ENCODE measurements around the gene BRICD5. TPM values are rescaled to one million over a fixed set of nuclear protein-coding genes. Genes with fewer than 3 reads are reported as not detected.

The BRICD5 gene
- total and polyA plus RNA-seq, 2 of the 13 experiments (the other 11 are each of a cell fraction or from before 2014, with no cell fraction given) = 1.6 to 5.8 TPM

GRCh38 chr16:2226245-2226793 lies 15.7 kb upstream of the BRICD5 start (continued):
- TF ChIP-seq, protein P1, sequence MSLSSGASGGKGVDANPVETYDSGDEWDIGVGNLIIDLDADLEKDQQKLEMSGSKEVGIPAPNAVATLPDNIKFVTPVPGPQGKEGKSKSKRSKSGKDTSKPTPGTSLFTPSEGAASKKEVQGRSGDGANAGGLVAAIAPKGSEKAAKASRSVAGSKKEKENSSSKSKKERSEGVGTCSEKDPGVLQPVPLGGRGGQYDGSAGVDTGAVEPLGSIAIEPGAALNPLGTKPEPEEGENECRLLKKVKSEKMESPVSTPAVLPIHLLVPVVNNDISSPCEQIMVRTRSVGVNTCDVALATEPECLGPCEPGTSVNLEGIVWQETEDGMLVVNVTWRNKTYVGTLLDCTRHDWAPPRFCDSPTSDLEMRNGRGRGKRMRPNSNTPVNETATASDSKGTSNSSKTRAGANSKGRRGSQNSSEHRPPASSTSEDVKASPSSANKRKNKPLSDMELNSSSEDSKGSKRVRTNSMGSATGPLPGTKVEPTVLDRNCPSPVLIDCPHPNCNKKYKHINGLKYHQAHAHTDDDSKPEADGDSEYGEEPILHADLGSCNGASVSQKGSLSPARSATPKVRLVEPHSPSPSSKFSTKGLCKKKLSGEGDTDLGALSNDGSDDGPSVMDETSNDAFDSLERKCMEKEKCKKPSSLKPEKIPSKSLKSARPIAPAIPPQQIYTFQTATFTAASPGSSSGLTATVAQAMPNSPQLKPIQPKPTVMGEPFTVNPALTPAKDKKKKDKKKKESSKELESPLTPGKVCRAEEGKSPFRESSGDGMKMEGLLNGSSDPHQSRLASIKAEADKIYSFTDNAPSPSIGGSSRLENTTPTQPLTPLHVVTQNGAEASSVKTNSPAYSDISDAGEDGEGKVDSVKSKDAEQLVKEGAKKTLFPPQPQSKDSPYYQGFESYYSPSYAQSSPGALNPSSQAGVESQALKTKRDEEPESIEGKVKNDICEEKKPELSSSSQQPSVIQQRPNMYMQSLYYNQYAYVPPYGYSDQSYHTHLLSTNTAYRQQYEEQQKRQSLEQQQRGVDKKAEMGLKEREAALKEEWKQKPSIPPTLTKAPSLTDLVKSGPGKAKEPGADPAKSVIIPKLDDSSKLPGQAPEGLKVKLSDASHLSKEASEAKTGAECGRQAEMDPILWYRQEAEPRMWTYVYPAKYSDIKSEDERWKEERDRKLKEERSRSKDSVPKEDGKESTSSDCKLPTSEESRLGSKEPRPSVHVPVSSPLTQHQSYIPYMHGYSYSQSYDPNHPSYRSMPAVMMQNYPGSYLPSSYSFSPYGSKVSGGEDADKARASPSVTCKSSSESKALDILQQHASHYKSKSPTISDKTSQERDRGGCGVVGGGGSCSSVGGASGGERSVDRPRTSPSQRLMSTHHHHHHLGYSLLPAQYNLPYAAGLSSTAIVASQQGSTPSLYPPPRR (CRISPR knock-in tag; IDR thresholded peaks at IDR 0.05; ENCODE audit: borderline replicate concordance) = peak; percentile 65; the same call in 1 of the 2 replicates
- TF ChIP-seq, protein P2, sequence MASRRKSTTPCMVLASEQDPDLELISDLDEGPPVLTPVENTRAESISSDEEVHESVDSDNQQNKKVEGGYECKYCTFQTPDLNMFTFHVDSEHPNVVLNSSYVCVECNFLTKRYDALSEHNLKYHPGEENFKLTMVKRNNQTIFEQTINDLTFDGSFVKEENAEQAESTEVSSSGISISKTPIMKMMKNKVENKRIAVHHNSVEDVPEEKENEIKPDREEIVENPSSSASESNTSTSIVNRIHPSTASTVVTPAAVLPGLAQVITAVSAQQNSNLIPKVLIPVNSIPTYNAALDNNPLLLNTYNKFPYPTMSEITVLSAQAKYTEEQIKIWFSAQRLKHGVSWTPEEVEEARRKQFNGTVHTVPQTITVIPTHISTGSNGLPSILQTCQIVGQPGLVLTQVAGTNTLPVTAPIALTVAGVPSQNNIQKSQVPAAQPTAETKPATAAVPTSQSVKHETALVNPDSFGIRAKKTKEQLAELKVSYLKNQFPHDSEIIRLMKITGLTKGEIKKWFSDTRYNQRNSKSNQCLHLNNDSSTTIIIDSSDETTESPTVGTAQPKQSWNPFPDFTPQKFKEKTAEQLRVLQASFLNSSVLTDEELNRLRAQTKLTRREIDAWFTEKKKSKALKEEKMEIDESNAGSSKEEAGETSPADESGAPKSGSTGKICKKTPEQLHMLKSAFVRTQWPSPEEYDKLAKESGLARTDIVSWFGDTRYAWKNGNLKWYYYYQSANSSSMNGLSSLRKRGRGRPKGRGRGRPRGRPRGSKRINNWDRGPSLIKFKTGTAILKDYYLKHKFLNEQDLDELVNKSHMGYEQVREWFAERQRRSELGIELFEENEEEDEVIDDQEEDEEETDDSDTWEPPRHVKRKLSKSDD (CRISPR knock-in tag; IDR thresholded peaks at IDR 0.05; ENCODE audit: low read depth) = peak; percentile 77; the same call in 1 of the 2 replicates
- TF ChIP-seq PAF1 (CRISPR knock-in tag; IDR thresholded peaks at IDR 0.05) (peak; percentile 91), TEF (CRISPR knock-in tag; IDR thresholded peaks at IDR 0.05) (no peak), HMG20A (CRISPR knock-in tag; IDR thresholded peaks at IDR 0.05; ENCODE audit: borderline replicate concordance) (peak; percentile 88), GATAD1 (CRISPR knock-in tag; IDR thresholded peaks at IDR 0.05) (peak; percentile 61), ZNF556 (CRISPR knock-in tag; IDR thresholded peaks at IDR 0.05; ENCODE audit: borderline replicate concordance) (peak; percentile 56; the same call in 1 of the 2 replicates), CEBPG (CRISPR knock-in tag; IDR thresholded peaks at IDR 0.05) (0 out of 2 replicates have a peak, but pooled peaks have one; percentile 21), ZNF501 (CRISPR knock-in tag; IDR thresholded peaks at IDR 0.05) (0 out of 2 replicates have a peak, but pooled peaks have one; percentile 32), XRCC5 (optimal IDR thresholded peaks at IDR 0.05; ENCODE audit: low read length) (peak; percentile 43), HNRNPL (IDR thresholded peaks at IDR 0.05; ENCODE audit: low read depth, low read length) (peak; percentile 44; the same call in 1 of the 2 replicates), ERF (CRISPR knock-in tag; IDR thresholded peaks at IDR 0.05) (peak; percentile 81; the same call in 1 of the 2 replicates), ZNF780A (CRISPR knock-in tag; IDR thresholded peaks at IDR 0.05) (0 out of 2 replicates have a peak, but pooled peaks have one; percentile 66), ZNF639 (CRISPR knock-in tag; conservative IDR thresholded peaks at IDR 0.05) (peak; percentile 74; the same call in 1 of the 2 replicates), IKZF5 (CRISPR knock-in tag; IDR thresholded peaks at IDR 0.05) (0 out of 2 replicates have a peak, but pooled peaks have one; percentile 39), ZNF878 (CRISPR knock-in tag; IDR thresholded peaks at IDR 0.05) (peak; percentile 50; the same call in 1 of the 2 replicates), MED1 (CRISPR knock-in tag; IDR thresholded peaks at IDR 0.05) (peak; percentile 36), PPARG (CRISPR knock-in tag; conservative IDR thresholded peaks at IDR 0.05) (peak; percentile 66; the same call in 1 of the 2 replicates), ARNT2 (CRISPR knock-in tag; IDR thresholded peaks at IDR 0.05; ENCODE audit: low read depth) (no peak)
